COLO829 (cell line): Measurements from ENCODE around the gene CHEK1.
"Not testable (repeated sequence)": the region's sequence is repeated elsewhere in the genome, so short reads cannot be mapped to it uniquely, and the experiment has no call there.

Experiments used
- DNase-seq: peaks from one replicate; pipeline ENCODE4 v3.0.0; 2012; ENCODE audit warnings: low spot score

The CHEK1 gene

DNA sequence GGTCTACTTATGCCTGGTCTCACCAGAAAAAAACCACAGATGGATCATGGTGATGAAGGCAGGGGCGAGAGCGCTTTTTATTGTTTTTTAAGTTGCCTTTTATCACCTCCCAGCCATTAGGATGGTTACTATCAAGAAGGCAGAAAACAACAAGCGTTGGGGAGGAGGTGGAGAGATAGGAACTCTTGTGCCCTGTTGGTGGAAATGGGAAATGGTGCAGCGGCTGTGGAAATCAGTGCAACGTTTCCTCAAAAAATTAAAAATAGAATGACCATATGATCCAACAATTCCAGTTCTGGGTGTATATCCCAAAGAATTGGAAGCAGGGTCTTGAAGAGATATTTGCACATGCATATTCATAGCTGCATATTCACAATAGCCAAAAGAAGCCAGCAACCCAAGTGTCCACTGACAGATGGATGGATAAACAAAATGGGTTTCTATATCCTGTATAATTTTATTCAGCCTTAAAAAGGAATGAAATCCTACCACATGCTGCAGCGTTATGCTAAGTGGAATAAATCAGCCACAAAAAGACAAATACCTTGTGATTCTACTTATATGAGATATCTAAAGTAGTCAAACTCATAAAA, 76.2 kb downstream of the CHEK1 start:
- no peak for DNase-seq

DNA sequence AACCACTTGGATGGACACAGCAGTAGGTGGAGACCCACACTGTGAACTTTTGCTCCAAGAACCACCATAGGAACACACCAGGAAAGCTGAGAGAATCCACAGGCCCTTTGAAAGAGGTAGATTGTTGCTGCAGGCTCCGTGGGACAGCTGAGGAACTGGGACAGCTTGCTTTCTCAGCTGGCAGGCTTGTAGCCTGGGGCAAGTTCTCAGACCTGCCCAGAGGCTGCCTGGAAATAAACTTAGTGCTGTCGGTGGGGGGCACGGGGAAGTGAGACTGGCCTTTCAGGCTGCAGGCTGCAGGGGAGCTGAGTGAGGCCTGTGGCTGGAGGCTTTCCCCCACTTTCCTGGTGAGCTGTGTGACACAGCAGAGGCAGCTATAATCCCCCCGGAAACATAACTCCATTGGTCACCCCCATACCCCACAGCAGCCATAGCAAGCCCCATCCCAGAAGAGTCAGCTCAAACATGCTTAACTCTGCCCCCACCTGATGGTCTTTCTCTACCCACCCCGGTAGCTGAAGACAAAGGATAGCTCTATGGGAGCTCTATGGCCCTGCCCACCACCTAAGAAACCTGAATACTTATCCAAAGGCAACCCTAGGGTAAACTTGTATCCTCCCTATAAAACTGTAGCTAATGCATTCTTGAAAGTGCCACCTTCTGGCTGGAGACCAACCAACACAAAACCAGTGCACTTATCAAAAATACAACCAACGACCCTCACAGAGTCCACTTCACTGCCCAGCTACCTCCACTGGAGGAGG, 77.1 kb downstream of the CHEK1 start:
- DNase-seq = no peak

DNA sequence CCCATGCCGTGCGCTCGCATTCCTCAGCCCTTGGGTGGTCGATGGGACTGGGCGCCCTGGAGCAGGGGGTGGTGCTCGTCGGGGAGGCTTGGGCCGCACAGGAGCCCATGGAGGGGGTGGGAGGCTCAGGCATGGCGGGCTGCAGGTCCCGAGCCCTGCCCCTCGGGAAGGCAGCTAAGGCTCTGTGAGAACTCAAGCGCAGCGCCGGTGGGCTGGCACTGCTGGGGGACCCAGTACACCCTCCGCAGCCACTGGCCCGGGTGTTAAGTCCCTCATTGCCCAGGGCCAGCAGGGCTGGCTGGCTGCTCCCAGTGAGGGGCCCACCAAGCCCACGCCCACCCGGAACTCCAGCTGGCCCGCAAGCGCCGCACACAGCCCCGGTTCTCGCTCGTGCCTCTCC, 79.7 kb downstream of the CHEK1 start:
- DNase-seq = not testable (repeated sequence)

DNA sequence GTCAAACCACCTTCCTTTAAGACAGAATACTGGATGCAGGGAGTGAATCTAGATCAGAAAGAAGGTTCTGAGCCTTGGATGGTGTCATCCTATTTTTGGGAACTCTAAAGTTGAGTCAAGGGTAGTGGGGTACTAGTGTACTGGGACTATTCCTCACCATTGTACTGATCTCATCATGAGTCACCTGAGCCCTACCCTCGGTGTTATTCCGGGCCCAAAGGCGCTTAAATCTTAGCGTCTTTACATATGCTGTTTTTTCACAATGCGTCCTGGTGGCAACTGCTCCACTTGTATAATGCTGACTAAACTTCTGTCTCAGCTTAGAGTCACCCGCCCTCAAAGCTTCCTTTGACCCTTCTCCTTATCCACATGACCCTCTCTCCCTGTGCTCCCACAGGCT, 95.8 kb downstream of the CHEK1 start:
- no peak for DNase-seq

DNA sequence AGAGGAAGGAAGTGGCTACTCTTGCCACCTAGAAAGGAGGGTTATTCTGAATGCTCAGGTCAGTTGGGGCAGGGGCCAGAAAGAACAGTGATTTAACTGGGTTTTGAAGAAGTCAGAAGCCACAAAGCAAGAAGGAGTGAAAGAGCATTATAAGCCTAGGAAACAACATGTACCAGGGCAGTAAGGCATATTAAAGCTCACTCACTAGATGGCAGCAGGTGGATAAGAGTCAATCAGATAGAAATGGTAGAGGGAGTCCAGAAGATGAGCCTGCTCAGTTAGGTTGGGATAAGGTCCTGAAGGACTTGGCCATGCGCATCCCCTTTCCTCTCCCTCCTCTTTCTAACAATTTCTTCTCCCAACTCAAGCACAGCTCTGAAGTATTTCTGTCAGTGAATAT, 99.2 kb downstream of the CHEK1 start:
- DNase-seq = no peak
